OCI-LY1 (cell line): ENCODE measurements around the gene ERBB4.

Experiments
- H2AFZ ChIP-seq: fragments of 200-600 bp; sonication (generic), shearing (Covaris generic); 2 replicates; pipeline ENCODE4 v1.6.0; 2014; ENCODE audit warnings: antibody characterized with exemption, mild to moderate bottlenecking, low read length
- H3F3A ChIP-seq: fragments of 200-600 bp; sonication (generic), shearing (Covaris generic); 2 replicates; pipeline ENCODE4 v1.6.0; 2014; ENCODE audit warnings: mild to moderate bottlenecking, antibody characterized with exemption, low read length, moderate library complexity; ENCODE audit not compliant: insufficient read depth
- H3K27ac ChIP-seq: fragments of 200-600 bp; sonication (generic); 2 replicates; pipeline ENCODE4 v1.5.1; 2014; ENCODE audit warnings: low read length, mixed run types, mild to moderate bottlenecking, low read depth; ENCODE audit not compliant: poor library complexity, severe bottlenecking
- H3K27me3 ChIP-seq: fragments of 200-600 bp; sonication (generic); 2 replicates; pipeline ENCODE4 v1.6.0; 2014; ENCODE audit warnings: antibody characterized with exemption, mild to moderate bottlenecking, low read length, moderate library complexity; ENCODE audit not compliant: insufficient read depth
- H3K36me3 ChIP-seq: fragments of 200-600 bp; sonication (generic); 2 replicates; pipeline ENCODE4 v1.6.1; 2014; ENCODE audit warnings: mild to moderate bottlenecking, antibody characterized with exemption, low read length, moderate library complexity, mixed read lengths; ENCODE audit not compliant: insufficient read depth
- H3K4me1 ChIP-seq: fragments of 200-600 bp; sonication (generic); 2 replicates; pipeline ENCODE4 v1.5.1; 2014; ENCODE audit warnings: mild to moderate bottlenecking, low read length, moderate library complexity; ENCODE audit not compliant: insufficient read depth, severe bottlenecking
- H3K4me2 ChIP-seq: fragments of 200-600 bp; sonication (generic), shearing (Covaris generic); 2 replicates; pipeline ENCODE4 v1.6.1; 2014; ENCODE audit warnings: low read length
- H3K4me3 ChIP-seq: fragments of 200-600 bp; sonication (generic); 2 replicates; pipeline ENCODE4 v1.5.1; 2014; ENCODE audit warnings: low read length, low read depth, mild to moderate bottlenecking, mixed read lengths; ENCODE audit not compliant: poor library complexity, severe bottlenecking
- H3K79me2 ChIP-seq: fragments of 200-600 bp; shearing (Covaris generic); 2 replicates; pipeline ENCODE4 v1.6.1; 2016; ENCODE audit warnings: mixed run types, low read length, mixed read lengths; ENCODE audit not compliant: insufficient read depth
- H3K9ac ChIP-seq: fragments of 200-600 bp; sonication (generic), shearing (Covaris generic); 2 replicates; pipeline ENCODE4 v1.6.1; 2014; ENCODE audit warnings: mild to moderate bottlenecking, low read length, mixed read lengths
- H3K9me2 ChIP-seq: fragments of 200-600 bp; sonication (generic), shearing (Covaris generic); 2 replicates; pipeline ENCODE4 v1.6.1; 2014; ENCODE audit warnings: low read depth, mild to moderate bottlenecking, low read length, mixed read lengths
- H3K9me3 ChIP-seq: fragments of 200-600 bp; shearing (Covaris generic); 2 replicates; pipeline ENCODE4 v1.6.1; 2014; ENCODE audit warnings: low read length, mixed read lengths
- H4K20me1 ChIP-seq: fragments of 200-600 bp; sonication (generic), shearing (Covaris generic); 2 replicates; pipeline ENCODE4 v1.6.0; 2016; ENCODE audit warnings: mild to moderate bottlenecking, low read length; ENCODE audit not compliant: insufficient read depth
- EZH2 ChIP-seq: fragments of 200-600 bp; sonication (generic), shearing (Covaris generic); IDR thresholded peaks from 2 replicates; pipeline ENCODE4 v1.8.0; 2017; ENCODE audit warnings: borderline replicate concordance, mixed run types, mild to moderate bottlenecking, antibody characterized with exemption, low read length, moderate library complexity, mixed read lengths
- TF ChIP-seq, protein P1 (sequence below): fragments of 200-600 bp; sonication (generic), shearing (Covaris generic); IDR thresholded peaks from 2 replicates; pipeline ENCODE4 v1.5.1; 2017; ENCODE audit warnings: mild to moderate bottlenecking, antibody characterized with exemption, low read length, moderate library complexity, mixed read lengths

The ERBB4 gene

DNA sequence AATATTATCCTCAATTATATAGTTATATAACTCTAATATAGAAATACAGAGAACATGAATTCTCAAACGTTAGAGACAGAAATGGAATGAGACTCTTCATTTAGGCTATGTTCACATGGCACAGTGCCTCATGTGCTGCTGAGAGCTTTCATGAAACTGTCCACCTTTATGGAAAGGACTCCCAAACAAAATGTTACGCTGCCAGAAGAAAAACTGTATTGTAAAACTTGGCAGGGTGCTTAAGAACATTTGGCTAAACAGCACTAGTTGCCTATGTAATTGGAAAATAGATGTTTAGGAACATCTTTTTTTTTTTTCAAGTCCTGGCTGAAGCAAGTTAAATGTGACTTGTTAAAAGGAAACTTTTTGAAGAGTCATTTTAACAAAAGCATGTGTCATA is 396.0 kb downstream of the ERBB4 start:
- no peak overlapping the region for H2AFZ ChIP-seq
- H3K27me3 ChIP-seq, result no peaks in the 10 kb centered on the region
- no peaks in the 10 kb centered on the region for H3K79me2 ChIP-seq
- no peak overlapping the region for H3K27ac ChIP-seq
- H3K36me3 ChIP-seq, result no peaks in the 10 kb centered on the region
- no peaks in the 10 kb centered on the region for H4K20me1 ChIP-seq
- H3K4me3 ChIP-seq, result no peak overlapping the region
- no peak overlapping the region for H3K4me2 ChIP-seq
- no peaks in the 10 kb centered on the region for H3K9me2 ChIP-seq
- H3F3A ChIP-seq, result no peaks in the 10 kb centered on the region
- no peaks in the 10 kb centered on the region for H3K4me1 ChIP-seq
- no peak for TF ChIP-seq EZH2
- TF ChIP-seq, protein P1, sequence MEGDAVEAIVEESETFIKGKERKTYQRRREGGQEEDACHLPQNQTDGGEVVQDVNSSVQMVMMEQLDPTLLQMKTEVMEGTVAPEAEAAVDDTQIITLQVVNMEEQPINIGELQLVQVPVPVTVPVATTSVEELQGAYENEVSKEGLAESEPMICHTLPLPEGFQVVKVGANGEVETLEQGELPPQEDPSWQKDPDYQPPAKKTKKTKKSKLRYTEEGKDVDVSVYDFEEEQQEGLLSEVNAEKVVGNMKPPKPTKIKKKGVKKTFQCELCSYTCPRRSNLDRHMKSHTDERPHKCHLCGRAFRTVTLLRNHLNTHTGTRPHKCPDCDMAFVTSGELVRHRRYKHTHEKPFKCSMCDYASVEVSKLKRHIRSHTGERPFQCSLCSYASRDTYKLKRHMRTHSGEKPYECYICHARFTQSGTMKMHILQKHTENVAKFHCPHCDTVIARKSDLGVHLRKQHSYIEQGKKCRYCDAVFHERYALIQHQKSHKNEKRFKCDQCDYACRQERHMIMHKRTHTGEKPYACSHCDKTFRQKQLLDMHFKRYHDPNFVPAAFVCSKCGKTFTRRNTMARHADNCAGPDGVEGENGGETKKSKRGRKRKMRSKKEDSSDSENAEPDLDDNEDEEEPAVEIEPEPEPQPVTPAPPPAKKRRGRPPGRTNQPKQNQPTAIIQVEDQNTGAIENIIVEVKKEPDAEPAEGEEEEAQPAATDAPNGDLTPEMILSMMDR, result no peak
- no peaks in the 10 kb centered on the region for H3K9me3 ChIP-seq
- H3K9ac ChIP-seq, result no peak overlapping the region

DNA sequence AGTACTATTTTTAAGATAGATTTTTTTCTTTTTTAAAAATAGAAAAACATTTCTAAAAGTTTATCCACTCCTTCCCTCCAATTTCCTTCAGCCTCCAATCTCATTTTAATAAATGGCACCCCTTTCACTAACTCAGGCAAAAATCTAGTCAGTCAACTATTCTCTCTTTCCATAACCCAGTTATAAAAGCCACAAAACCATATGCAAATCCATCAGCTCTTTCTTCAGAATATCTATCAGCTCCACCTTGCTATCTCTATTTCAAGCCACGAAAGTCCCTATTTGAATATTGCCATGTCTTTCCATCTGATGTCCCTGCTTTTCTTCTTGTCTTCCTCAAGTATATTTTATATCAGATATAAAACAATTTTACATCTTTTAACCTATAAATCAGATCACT is 397.1 kb downstream of the ERBB4 start:
- Histone ChIP-seq H3F3A (no peaks in the 10 kb centered on the region), H3K4me1 (no peaks in the 10 kb centered on the region), H2AFZ (no peak overlapping the region), H3K79me2 (no peaks in the 10 kb centered on the region), H3K4me3 (no peak overlapping the region), H3K9ac (no peak overlapping the region), H3K27me3 (no peaks in the 10 kb centered on the region), H3K9me3 (no peaks in the 10 kb centered on the region), H4K20me1 (no peaks in the 10 kb centered on the region), H3K4me2 (no peak overlapping the region), H3K9me2 (no peaks in the 10 kb centered on the region), H3K36me3 (no peaks in the 10 kb centered on the region), H3K27ac (no peak overlapping the region)
- no peak for TF ChIP-seq EZH2
- TF ChIP-seq, protein P1, result no peak

DNA sequence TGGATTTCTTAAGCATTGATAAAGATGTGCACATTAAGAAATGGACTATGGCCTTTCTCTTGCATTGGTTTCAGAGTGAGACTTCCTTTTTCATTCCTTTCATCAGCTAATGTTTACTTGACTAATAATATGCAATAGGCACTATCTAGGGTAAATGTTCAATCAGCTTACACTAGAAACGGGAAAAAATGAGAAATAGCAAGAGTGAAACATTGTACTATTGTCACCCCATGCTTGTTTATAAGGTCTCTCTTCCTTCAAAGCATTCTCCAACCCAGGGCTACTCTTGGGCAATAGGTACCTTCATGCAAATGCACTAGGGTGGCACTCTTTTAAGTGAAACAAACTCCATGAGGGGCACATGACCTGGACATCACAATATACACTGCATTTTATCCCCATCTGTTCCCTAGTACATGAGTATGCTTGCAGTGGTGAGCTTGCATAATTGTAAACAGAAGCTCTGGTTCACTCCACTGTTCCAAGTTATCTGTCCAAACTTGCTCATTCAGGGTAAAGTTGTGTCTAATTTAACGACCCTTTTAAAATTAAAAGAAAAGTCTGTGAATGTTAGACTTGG is 402.3 kb downstream of the ERBB4 start:
- TF ChIP-seq EZH2, result no peak
- TF ChIP-seq, protein P1, result no peak
- no peaks in the 10 kb centered on the region for H3K79me2 ChIP-seq
- no peak overlapping the region for H3K4me3 ChIP-seq
- H3K27me3 ChIP-seq, result no peaks in the 10 kb centered on the region
- no peaks in the 10 kb centered on the region for H3K36me3 ChIP-seq
- H3F3A ChIP-seq, result no peaks in the 10 kb centered on the region
- H3K27ac ChIP-seq, result no peak overlapping the region
- H2AFZ ChIP-seq, result no peak overlapping the region
- no peak overlapping the region for H3K9ac ChIP-seq
- no peaks in the 10 kb centered on the region for H3K9me2 ChIP-seq
- no peak overlapping the region for H3K4me2 ChIP-seq
- no peaks in the 10 kb centered on the region for H3K4me1 ChIP-seq
- no peaks in the 10 kb centered on the region for H3K9me3 ChIP-seq
- H4K20me1 ChIP-seq, result no peaks in the 10 kb centered on the region
